GM18909 (cell line): ENCODE data around the gene CNGA4.

ENCODE experiments used
- ATAC-seq: cut with Tn5 transposase; IDR thresholded peaks from one replicate; pipeline ENCODE4 v1.9.1; 2021; ENCODE audit warnings: mild to moderate bottlenecking; ENCODE audit not compliant: unreplicated experiment, poor library complexity

The CNGA4 gene, protein sequence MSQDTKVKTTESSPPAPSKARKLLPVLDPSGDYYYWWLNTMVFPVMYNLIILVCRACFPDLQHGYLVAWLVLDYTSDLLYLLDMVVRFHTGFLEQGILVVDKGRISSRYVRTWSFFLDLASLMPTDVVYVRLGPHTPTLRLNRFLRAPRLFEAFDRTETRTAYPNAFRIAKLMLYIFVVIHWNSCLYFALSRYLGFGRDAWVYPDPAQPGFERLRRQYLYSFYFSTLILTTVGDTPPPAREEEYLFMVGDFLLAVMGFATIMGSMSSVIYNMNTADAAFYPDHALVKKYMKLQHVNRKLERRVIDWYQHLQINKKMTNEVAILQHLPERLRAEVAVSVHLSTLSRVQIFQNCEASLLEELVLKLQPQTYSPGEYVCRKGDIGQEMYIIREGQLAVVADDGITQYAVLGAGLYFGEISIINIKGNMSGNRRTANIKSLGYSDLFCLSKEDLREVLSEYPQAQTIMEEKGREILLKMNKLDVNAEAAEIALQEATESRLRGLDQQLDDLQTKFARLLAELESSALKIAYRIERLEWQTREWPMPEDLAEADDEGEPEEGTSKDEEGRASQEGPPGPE

DNA sequence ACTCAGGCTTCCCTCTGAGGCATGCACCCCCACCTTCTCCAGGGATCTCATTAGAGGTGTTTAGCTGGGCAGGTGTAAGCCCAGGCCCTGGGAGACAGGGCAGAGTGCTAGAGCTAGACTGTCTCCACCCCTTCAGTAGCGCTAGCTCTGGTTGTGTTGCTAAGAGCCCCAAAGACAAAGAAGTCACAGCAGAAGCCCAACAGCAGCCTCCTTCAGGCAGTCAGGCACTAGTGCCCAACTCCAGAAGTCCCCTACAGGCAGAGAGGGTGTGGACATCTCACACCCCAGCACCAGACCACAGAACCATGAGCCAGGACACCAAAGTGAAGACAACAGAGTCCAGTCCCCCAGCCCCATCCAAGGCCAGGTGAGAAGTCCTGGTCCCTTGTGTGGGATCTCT lies at the start of gene CNGA4:
CNGA4 (plus strand) TSS at position 188 of the 400 bp plus-strand sequence; CDS start at position 306, 118 bp downstream.
- no peak for ATAC-seq

DNA sequence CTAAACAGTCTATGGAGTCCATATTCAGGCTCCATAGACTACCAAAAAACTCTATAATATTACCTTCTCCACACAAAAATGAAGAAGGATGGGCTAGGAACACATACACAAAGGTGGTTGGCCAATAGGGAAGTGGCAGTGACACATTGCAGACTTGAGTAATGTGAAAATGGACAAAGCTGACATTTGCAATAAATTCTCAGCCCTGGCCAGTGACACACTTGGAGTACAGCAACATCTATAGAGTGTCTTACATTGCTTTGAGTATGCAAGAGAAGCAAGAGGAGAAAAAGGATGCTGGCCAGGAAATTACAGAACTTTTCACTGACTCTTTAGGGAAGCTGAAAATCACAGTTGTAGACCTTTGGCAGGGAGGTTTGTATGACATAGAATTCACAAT lies 47.1 kb upstream of the CNGA4 start:
- no peak for ATAC-seq

- ATAC-seq = no peak
Observed at GRCh38 chr11:6194065-6194581, 44.8 kb upstream of the CNGA4 start.

DNA sequence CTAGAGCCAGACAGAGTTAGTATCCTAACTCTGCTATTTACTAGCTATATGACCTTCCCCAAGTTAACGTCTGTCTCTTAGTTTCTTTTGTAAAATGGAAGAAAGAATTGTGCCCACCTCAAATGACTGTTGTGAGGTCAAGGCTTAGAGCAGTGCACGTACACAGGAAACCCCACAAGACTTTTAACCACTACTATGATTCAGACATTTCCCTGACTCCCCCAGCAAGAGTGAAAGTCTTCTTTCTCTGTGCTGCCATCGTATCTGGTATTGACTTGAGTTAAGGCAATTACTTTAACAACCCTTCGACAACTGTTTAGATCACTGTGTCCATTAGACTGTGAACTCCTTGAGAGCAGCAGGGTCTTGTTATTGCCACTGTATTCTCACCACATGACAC lies 42.5 kb upstream of the CNGA4 start:
- no peak for ATAC-seq

DNA sequence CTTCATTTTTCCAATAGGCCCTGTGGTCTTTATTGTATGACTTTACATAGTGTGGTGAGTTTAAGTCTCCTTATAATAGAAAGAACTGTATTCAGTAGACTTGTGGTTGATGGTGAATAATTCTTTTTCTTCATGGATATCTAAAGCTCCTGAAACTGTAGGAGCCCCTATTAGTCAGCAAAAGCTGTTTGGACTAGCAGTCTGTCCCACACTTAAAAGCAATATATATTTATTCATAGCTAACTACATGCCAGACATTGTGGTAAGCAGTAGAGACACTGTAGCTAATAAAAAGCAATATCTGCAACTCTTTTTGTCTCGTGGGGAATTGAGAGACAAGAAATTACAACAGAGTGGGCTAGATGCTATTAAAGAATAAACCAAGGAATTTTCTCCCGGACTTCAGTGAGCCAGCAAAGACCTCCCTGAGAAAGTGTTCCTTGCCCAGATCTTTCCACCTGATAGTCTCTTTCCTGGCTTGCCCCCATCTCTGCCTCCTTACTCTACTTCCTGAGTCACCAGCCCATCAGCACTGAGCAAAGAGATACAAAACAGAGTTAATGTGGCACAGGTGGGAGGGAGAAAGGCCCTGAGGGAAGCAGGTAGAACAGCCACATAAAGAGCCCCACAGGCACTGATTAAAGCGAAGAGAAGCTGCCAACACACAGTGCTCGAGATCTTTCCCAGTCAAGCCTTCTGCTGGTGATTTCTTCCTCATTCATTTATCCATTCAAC lies 41.3 kb upstream of the CNGA4 start:
- no peak for ATAC-seq

GRCh38 chr11:6199174-6199810 lies 39.6 kb upstream of the CNGA4 start, which contains the start of gene OR52W1:
OR52W1 (plus strand) TSS chr11:6199224; CDS start chr11:6199224, 0 bp downstream.
- ATAC-seq = no peak

DNA sequence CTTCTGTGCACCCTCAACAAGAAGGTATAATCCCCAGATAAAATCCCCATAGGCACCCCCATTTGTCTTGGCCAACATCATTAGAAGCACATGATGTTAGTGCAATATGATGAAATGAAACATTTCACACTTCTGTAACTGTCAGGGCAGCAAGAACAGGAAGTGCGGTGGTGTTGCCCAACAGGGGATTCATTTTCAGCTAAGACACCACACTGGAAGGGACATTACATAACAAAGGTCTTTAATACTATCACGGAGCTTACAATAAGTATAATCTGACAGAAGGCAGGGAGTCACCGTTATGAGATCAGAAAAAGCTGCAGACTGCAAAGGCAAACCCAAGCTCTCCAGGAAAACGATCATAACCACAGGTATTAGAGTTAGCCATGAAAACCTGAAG lies 37.9 kb upstream of the CNGA4 start:
- no peak for ATAC-seq

DNA sequence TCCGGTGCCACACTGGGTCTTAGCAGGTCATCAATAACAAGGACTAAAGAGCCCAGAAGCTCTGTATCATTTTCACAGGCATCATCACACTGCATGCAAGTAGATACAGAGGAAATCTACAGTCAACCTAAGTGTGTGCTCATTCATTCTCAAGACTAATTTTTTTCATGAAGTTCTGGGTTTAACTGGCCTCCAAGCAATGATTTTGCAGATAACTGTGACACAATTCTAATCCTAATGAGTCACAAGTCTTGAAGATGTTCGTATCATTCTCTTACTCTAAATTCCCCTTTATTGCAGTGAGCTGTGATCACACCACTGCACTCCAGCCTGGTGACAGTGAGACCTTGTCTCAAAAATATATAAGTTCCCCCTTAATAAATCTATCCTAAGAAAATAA lies 37.4 kb upstream of the CNGA4 start:
- ATAC-seq = no peak

DNA sequence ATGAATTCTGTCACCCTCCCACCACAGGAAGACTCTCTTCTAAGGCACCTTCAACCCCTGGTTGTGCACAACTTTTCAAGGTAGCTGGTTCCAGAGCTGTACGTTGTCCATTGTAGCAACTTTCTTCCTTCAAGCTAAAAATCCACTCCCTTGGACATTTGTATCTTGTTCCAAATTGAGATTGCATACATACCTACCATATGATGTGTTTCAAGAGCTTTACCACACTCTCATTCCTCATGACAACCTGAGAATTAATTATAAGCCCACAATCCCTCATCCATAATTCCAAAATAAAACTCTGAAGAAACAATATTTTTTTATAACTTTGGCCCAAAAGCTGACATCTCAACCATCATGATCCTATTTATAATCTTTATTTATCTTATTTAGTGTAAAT lies 36.8 kb upstream of the CNGA4 start:
- ATAC-seq = no peak

DNA sequence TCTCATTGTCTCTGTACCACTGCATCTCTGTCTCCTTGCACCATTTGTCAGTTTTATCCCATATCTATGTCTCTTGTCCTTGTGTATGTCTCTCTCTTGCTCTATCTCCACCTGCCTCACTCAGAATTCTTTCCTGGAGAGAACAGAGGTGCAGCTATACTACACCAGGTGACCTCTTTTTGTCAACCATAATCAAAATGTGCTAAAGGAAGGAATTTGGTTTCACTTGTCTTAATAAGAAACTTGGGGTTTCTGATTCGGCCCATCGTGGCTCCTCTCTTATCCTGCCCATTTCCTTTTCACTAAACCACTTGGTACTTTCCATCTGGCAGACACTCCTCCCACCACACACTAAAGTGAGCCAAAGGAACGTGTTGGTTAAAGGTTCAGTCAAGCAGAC lies 35.6 kb upstream of the CNGA4 start:
- ATAC-seq = peak; percentile 81

GRCh38 chr11:6204706-6205105 lies 34.2 kb upstream of the CNGA4 start:
- ATAC-seq = no peak

DNA sequence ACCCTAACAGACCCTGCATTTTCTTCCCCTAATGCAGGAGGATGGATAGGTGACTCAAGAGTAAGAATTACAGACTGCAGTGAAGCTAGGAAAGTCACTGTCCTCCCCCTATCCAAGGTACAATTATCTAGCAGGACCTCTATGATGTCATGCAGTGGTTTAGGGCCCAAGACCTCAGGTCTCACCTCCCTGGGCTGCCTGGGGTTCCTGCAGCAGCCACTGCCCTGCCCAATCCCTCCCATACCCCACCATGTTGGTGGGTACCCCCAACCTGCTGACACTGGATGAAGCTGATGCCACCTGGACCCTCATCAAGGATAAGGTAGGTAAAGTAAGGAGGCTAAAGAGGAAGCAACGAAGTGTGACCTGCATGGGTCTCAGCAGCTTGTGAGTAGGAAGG lies 33.5 kb upstream of the CNGA4 start, which contains the start of gene C11orf42:
C11orf42 (plus strand) TSS at position 192 of the 400 bp plus-strand sequence; CDS start at position 251, 59 bp downstream.
- no peak for ATAC-seq

DNA sequence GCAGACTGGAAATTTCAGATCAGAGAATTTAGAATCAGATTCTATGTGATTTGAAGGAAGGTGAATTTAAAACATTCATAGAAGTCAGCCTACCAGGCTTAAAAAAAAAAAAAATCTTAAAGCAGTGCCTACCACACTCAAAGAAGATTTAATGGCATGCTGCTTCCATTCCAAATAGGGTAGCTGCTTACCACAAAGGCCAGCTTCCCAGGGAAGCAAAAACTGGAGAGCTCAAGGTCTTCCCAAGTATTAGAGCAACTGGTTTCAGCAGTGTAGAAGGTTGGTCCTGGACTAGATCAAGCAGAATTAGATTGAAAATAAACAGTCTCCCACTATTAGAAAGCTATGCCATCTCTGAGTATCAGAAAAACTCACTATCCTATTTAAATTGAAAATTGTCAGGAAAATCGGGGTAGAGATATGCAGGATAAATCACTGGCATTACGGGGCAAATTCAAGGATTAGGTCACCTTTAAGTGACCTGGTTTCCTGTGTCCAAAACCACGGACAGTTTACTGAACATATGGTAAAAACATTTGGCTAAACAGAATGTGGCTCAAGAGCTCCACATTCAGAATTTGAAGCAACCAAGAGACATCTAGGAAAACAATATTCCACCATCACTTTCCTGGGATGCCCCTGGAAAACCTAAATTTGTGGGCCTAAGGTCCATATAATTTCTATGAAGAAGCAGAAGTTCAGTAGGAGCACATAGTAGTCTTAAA lies 32.3 kb upstream of the CNGA4 start:
- ATAC-seq = no peak

- ATAC-seq = no peak
Observed at GRCh38 chr11:6209801-6210200, 29.1 kb upstream of the CNGA4 start.

GRCh38 chr11:6210274-6210955 lies 28.5 kb upstream of the CNGA4 start:
- no peak for ATAC-seq

DNA sequence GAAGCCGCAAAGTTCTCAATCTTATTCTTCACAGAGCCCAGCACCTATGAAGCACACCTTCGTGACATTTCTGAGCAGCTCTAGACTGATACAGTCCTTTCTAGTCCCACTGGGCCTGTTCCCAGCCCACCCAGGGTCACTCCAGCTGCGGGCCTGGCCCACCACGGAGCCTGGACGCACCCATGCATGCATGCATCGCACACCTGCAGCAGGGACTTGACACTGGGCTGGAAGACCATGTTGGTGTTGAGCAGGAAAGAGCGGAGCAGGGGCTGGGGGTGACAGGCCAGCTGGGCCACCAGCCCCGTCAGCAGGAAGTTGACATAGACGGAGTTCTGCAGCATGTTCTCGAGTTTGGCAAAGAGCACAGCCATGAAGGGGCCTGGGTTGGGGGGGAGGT lies 24.4 kb upstream of the CNGA4 start:
- ATAC-seq = no peak

DNA sequence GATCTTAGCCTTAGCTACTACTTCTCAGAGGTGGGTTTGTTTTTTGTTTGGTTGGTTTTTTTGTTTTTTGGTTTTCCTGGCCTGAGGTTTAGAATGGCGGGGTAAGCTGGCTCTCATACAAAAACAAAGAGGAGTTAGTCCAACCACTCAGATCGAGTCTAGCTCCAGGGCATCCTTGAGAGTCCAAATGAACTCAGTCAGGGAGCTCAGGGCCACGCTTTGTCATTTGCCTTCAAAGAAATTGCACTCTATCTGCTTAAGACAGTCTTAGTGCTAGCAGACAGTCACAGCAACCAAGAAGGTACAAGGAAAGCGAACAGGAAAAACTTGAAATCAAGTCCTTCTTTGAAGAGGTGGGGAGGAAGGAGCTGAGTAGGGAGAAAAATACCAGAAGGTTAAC lies 22.4 kb upstream of the CNGA4 start:
- no peak for ATAC-seq

DNA sequence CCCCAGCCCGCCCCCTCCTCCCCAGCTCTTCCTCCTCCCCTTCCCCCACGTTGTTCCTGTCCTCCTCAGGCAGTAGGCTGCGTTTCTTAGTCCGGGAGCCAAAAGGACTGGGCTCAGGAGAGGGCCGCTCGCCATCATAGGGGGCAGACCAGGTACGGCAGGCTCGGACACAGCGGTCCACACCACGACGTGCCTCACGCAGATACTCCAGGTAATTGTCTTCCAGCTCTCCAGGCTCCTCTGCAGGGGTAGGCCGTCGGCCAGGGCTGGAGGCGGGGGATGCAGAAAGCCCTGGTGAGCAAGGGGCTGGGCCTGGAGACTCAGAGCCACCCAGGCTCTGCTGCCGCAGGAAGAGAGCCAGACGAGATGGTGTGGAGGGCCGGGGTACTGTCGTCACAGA lies 21.2 kb upstream of the CNGA4 start:
- no peak for ATAC-seq

GRCh38 chr11:6219359-6219758 lies 19.5 kb upstream of the CNGA4 start:
- ATAC-seq = no peak
